HG03060 (cell line): ENCODE results near the gene CRYGN.

Experiments
- ATAC-seq: cut with Tn5 transposase; IDR thresholded peaks from one replicate; pipeline ENCODE4 v1.9.1; 2021; ENCODE audit warnings: low read depth, moderate number of reproducible peaks; ENCODE audit not compliant: unreplicated experiment

Gene CRYGN

DNA sequence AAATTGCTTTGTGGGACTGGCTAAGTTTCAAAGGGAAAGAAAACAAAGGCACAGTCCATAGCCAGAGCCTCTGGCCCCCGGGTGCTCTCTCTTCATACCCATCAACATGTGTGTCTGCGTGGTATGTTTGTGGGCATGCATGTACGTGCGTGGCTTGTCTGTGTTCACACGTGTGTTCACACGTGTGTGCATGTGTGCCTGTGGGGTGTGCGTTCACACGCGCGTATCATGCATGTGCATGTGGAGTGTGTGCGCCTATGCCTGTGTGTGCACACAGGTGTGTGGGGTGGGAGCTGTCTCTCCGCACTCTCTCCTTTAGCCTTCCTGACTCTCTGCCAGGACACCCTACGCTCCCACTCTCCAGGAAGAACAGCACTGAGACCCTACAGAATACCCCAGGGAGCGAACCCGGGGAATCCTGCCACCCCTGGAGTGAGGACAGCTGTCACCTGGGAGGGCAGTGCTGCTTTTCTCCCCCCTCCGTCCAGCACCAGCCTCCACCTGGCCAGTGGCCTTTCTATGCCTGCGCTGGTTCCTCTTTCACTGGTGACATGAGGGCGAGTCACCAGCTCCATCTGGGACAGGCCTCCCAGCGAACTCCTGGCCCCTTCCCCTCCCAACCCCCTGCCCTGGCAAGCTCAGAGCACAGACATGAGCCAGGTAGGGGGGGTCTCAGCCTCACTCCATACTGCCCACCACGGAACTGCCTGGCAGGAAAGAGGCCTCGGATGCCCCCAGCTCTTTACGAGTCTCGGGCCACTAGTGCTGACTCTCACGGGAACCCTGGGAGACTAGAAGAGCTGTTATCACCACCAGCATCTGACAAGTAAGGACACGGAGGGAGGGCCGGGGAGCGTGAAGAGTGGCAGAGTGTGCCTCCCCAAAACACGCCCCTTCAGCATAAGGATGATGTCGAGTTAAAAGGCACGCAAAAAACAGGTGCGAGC is 46.6 kb downstream of the CRYGN start:
- ATAC-seq = no peak

- ATAC-seq = no peak
These were observed 47.5 kb downstream of the CRYGN start for GRCh38 chr7:151392426-151392825.

- ATAC-seq = no peak
These were observed 47.9 kb downstream of the CRYGN start for GRCh38 chr7:151392002-151392401.

GRCh38 chr7:151391358-151391730 is 48.6 kb downstream of the CRYGN start:
- no peak for ATAC-seq

GRCh38 chr7:151390598-151391357 is 49.2 kb downstream of the CRYGN start:
- ATAC-seq = no peak

DNA sequence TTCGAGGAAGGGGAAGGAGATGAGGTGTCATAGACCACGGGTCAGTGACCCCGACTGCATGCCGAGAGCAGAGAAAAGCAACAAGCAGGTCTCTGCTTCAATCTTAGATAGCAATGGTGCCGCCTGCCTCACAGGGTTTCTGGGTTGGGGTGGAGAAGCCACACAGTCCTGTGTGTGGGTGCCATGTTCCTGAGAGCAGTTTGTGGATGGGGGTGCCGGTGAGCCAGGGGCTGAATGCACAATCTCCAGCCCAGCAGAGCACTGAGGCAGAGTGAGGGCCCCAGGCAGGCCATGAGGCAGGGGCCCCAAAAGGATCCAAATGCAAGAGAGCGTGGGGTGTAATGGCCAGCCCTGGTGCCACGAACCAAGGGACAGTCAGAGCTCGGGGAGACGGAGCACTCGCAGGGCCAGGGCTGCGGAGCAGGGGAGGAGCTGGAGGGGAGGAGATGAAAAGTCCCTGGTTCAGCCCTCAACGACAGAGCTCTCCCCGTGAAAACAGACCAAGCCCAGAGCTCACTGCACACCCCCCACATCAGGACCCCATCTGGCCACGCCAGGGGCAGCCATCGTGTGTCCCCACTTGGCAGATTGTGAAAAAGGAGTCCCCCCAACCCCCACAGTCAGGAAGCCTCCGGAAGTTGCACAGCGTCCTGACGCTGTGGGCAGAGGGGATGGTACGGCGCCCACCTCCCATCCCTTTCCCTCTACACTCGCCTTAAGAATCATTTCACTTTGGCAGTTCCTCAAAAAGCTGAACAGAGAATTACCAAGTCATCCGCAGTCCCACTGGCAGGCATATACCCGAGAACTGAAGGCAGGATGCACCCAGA is 50.0 kb downstream of the CRYGN start:
- no peak for ATAC-seq

DNA sequence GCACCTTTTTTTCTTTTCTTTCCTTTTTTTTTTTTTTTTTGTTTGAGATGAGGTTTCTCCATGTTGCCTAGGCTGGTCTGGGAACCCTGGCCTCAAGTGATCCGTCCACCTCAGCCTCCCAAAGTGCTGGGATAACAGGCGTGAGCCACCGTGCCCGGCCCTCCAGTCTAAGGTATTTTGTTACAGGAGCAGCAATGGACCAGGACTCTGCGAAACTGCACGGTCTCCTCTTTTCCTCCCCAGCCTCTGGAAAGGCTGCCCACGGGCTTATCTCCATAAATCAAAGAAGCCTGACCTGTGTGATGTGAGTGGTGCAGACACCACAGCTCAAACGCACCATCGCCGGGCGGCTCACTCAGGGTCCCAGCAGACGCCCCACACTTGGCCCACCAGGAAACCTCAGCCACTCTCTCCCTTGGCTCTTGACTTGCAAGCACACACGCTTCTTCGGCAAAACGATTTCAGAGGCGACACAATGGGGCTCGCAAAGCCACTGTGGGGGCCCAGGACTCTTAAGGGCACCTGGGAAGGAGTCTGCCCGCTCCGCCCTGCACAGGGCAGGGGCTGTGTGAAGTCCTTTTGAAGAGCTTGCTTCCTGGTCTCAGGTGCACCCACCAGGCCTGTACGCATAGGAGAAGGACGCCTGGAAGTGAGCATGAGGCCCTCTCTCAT is 50.7 kb downstream of the CRYGN start:
- ATAC-seq = no peak

DNA sequence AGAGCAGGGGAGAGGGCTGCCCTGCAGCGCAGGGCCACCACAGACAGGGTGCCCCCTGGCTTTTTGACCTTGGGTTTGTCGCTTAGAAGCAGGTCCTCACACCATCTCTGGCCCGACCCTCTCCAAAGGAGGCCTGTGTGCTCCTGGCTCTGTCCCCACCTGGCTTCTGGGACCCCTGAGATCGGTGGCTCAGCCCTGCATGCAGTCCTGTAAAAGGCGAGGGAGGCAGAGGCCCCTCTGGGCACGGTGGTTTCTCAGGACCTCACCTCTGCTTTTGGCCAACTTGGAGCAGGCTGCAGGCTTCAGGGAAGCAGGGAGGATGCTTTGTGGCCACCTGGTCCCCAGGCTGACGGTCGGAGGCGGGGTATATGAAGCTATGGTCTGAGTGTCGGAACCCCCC is 51.5 kb downstream of the CRYGN start:
- no peak for ATAC-seq

GRCh38 chr7:151388007-151388297 is 52.0 kb downstream of the CRYGN start:
- ATAC-seq = no peak

GRCh38 chr7:151387161-151388006 is 52.6 kb downstream of the CRYGN start:
- ATAC-seq = no peak

DNA sequence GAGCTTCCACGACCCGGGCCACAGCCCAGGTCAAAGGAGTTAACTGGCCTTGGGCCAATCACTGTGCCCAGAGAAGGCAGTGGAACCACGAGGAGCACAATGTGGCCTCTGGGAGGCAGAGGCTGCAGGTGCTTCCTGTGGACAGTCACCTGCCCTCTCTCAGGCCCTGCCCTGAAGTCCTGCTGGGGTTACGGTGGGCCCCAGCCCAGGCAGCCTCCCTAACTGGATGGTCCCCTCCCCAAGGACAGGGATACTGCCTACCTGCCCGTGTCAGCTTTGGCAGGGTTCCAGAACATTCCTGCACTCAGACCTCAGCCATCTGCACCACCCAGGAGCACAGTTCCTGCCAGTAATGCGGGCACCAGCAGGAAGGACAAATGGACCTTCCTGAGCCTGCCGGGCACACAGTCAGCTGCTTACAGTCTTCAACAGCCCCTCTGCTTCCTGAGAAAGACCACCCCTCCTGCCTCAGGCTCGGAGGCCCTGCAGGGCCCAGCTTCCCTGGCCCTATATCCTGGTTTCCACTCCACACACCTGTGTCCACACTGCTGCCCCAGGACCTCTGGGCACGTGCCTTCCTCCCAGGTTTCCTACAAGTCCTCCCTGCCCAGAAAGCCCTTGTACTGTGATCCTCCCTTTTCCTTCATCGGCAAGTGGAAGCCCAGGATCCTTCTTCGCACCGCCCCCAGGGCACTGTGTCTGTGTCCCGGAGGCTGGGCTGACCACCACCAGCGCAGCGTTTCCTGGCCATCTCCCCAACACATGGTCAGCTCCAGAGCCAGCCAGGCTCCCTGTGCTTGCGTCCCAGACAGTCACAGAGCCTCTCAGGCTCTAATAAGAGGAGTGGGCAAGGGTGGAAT is 53.4 kb downstream of the CRYGN start:
- ATAC-seq = no peak

- ATAC-seq = no peak
These were observed 54.2 kb downstream of the CRYGN start for GRCh38 chr7:151385626-151386300.

DNA sequence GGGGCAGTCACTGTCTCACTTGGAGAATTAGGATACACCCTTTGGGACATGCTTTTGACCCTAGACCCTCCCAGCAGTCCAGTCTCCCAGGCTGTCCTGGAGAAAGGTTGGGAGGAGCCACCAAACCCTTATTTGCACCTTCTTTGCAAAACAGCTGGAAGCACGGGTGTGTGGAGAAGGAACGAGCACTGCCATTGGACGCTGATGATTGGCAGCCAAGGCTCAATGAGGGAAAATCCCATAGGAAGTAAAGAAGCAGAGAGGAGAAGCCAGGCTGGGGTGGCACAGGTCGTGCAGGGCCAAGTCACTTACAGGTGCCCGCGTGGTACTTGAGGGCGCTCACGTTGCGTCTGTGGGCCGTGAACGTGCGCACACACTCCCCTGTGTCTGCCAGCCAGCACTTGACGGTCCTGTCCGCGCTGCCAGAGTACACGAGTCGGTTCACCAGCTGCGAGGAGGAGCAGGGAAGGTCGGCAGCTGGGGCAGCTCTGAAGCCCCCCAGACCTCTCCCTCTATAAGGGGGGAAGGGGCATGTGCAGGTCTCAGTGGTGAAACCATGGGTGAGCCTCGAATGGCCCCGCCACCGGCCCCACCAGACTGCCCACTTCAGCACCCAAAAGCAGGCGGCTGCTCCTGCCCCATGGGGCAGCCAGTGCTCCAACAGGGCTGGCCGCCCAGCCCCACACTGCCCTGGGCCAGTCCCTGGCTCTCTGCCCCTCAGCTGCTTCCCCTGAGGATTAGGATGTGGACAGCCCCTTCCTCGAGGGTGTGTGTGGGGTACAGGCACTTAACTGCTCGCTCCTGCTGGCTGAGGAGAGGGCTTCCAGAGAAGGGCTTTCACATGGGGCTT is 54.9 kb downstream of the CRYGN start:
- ATAC-seq = no peak

DNA sequence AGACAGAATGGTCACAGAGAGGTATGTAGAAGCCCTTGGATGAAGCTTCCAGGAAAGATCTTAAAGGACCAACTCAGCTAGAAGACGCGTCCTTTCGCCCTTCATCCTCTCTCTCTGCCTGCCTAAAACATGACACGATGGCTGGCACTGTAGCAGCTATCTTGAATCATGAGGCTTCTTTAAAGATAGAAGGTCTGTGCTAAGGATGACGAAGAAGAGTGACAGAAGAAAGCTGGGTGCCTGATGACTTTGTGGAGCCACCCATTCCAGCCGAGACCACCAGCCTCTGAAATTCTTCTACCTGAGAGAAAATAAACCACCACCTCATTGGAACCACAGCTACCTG is 55.6 kb downstream of the CRYGN start:
- no peak for ATAC-seq

DNA sequence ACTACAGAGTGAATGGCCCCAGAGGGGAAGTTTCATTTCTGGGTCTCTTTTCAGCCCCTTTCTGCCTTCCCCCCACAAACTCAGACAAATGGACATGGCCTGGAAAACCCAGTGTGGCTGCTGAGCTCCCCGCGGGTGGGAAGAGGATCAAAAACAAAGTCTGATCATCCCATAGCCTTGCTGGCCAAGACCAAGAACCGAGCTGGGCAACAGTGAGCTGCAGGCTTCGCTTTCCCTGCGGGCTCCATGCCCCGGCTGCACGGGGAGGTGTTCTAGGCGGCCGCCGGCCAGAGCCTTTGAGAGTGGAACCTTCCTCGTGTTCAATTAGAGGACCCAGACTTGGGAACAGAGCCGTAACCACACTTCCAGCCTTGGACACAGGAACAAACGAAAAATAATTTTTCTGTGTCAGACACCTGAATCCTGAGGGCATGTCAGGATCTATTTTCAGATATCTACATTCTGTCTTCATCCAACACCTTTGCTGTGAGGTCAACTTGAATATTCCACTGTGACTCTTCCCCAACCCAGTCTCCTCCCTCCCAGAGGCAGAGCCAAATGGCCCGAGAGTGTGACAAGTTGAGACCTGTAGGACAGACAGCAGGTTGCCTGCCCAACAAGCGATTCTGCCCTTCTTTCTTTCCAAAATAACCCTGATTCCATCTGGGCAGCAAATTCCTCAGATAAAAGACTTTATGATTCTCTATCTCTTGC is 56.1 kb downstream of the CRYGN start:
- ATAC-seq = no peak

DNA sequence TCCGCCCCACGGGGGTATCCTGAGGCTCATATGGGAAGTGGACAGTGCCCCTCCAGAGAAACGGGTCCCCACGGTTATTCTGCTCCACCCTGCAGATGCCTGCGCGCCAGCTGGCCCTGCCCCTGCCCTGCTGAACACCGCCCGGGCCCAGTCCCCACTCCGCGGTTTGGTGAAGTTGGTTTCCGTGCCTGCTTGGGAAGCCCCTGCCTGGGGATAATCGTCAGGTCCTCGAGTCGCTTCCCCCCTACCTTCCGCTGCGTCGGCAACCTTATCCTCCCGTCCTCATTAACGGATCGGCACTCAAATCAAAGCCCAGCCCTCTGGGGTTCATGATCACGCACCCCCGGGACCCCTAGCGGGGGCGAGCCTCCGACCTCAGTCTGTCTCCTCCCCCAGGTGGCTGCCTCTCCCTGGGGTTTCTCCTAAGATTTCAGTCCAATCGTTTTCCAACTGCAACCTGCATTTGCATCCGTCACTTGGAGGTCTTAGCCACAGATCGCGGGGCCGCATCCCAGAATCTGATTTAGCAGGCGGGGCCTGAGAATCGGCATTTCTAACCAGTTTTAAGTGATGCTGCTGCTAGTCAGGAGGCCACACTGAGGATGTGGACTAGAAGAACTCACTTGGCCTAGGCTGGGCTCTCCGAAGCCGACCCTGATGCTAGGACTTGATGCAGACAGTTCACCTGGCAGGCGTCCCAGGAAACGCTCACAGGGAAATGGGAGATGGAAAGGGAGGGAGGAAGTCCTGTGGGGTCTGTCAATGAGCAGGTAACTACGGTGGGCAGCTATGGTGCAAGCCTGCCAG is 57.7 kb downstream of the CRYGN start:
- ATAC-seq = no peak
